Choroid plexus epithelial cell (primary cell): ENCODE results near the gene PARD3B.

Experiments used
- DNase-seq: peaks from one replicate; pipeline ENCODE4 v3.0.0-alpha.2; 2010; ENCODE audit warnings: low read depth
- H3K4me3 ChIP-seq: 2 replicates; pipeline ENCODE4 v1.5.1; 2011; ENCODE audit warnings: low read depth, mild to moderate bottlenecking, control low read depth, low read length, moderate library complexity
- CTCF ChIP-seq: conservative IDR thresholded peaks from 2 replicates; pipeline ENCODE4 v1.5.1; 2011; ENCODE audit warnings: low read depth, mild to moderate bottlenecking, control low read depth, inconsistent platforms, low read length, moderate library complexity

PARD3B gene

GRCh38 chr2:205273148-205273547, 727.9 kb downstream of the PARD3B start:
- DNase-seq: no peak
- no peak overlapping the region for H3K4me3 ChIP-seq
- TF ChIP-seq CTCF: no peak

- H3K4me3 ChIP-seq: no peak overlapping the region
- DNase-seq: no peak
- TF ChIP-seq CTCF: no peak
Measured at GRCh38 chr2:205273627-205274026, 728.4 kb downstream of the PARD3B start.

GRCh38 chr2:205274801-205275200, 729.5 kb downstream of the PARD3B start:
- TF ChIP-seq CTCF: no peak

GRCh38 chr2:205276116-205276777, 731.0 kb downstream of the PARD3B start:
- no peak overlapping the region for H3K4me3 ChIP-seq
- TF ChIP-seq CTCF: no peak
- peak; percentile 3 for DNase-seq

More at GRCh38 chr2:205274801-205275200, 729.5 kb downstream of the PARD3B start:
- H3K4me3 ChIP-seq: no peak overlapping the region
- DNase-seq: no peak

GRCh38 chr2:205280596-205281236, 735.4 kb downstream of the PARD3B start:
- DNase-seq: no peak
- H3K4me3 ChIP-seq: no peak overlapping the region
- no peak for TF ChIP-seq CTCF

- no peak for TF ChIP-seq CTCF
- H3K4me3 ChIP-seq: no peak overlapping the region
- no peak for DNase-seq
Measured at GRCh38 chr2:205283736-205284270, 738.5 kb downstream of the PARD3B start.
